HepG2 (cell line): ENCODE data around the gene SLC38A8. TPM values are rescaled to one million over a fixed set of nuclear protein-coding genes. Genes with fewer than 3 reads are reported as not detected.

Source experiments
- ATAC-seq: fragments of 200-7000 bp; cut with Tn5 transposase; 3 replicates; pipeline ENCODE4 v1.9.1; 2020; ENCODE audit warnings: mild to moderate bottlenecking, moderate library complexity
- BruUV-seq: library from RNA; stranded (reverse); fragments of 400-500 nt; replicated peaks from 2 replicates; lab custom pipeline; 2021; lab: Mats Ljungman, UMichigan
- CTCF ChIA-PET: fragments of 300-600 bp; formaldehyde crosslinking; extraction: SDS; loops from one replicate; lab custom pipeline; 2021; ENCODE audit warnings: low total read pairs, inconsistent platforms, low intra/inter-chr PET ratio; lab: Yijun Ruan, JAX
- POLR2A ChIA-PET: fragments of 350-600 bp; sonication (Branson Sonifier 250); formaldehyde crosslinking; loops from one replicate; lab custom pipeline; 2020; ENCODE audit warnings: antibody characterized with exemption, inconsistent platforms; lab: Yijun Ruan, JAX
- DNase-seq: peaks from one replicate; pipeline ENCODE4 v3.0.0-alpha.2; 2015; ENCODE audit warnings: low spot score
- FAIRE-seq: peaks from 3 replicates; lab custom pipeline; 2011; peaks lifted over from hg19 to GRCh38; lab: Jason Lieb, UNC
- H2AFZ ChIP-seq: one replicate; pipeline ENCODE4 v1.6.1; 2011; ENCODE audit warnings: low read length, inconsistent platforms
- H3K27ac ChIP-seq: fragments of 300-600 bp; 3 replicates; pipeline ENCODE4 v1.8.0; 2011; ENCODE audit warnings: mixed run types, mild to moderate bottlenecking, mixed read lengths, low read length, inconsistent platforms; ENCODE audit not compliant: insufficient read depth; ENCODE audit errors: extremely low read length
- H3K27me3 ChIP-seq, 2 experiments: fragments of 200-600 bp in 1 of 2; 2 replicates in 1 of 2; 3 replicates in 1 of 2; pipeline versions ENCODE4 v1.6.0 to v1.8.0; 2011; ENCODE audit warnings: low read length in 2 of 2, mild to moderate bottlenecking in 2 of 2, moderate library complexity in 2 of 2, inconsistent platforms in 1 of 2; ENCODE audit not compliant: insufficient read depth in 2 of 2, control insufficient read depth in 1 of 2
- H3K36me3 ChIP-seq, 2 experiments: fragments of 200-600 bp in 1 of 2; replicated peaks in 1 of 2; 2 replicates in 1 of 2; 3 replicates in 1 of 2; pipeline versions ENCODE4 v1.5.1 to v1.8.0; 2011; ENCODE audit warnings: low read length in 2 of 2, inconsistent platforms in 1 of 2; ENCODE audit not compliant: insufficient read depth in 2 of 2, control insufficient read depth in 1 of 2
- H3K4me1 ChIP-seq: 2 replicates; pipeline ENCODE4 v1.5.1; 2012; ENCODE audit warnings: low read length, inconsistent platforms; ENCODE audit not compliant: insufficient read depth
- H3K4me2 ChIP-seq: 2 replicates; pipeline ENCODE4 v1.6.0; 2011; ENCODE audit warnings: low read depth, low read length, inconsistent platforms
- H3K4me3 ChIP-seq, 3 experiments: fragments of 200-600 bp in 1 of 3; sonication (generic), shearing (Covaris generic) in 1 of 3; replicated peaks in 1 of 3; 2 replicates each; pipeline ENCODE4 v1.5.1; 2011 to 2016; ENCODE audit warnings: low read length in 3 of 3, inconsistent platforms in 2 of 3, low read depth in 2 of 3, mild to moderate bottlenecking in 2 of 3, control low read depth in 1 of 3, mixed read lengths in 1 of 3; ENCODE audit not compliant: insufficient read depth in 1 of 3
- H3K79me2 ChIP-seq: one replicate; pipeline ENCODE4 v1.6.1; 2011; ENCODE audit warnings: low read length, inconsistent platforms; ENCODE audit not compliant: insufficient read depth
- H3K9ac ChIP-seq: 2 replicates; pipeline ENCODE4 v1.6.0; 2011; ENCODE audit warnings: mild to moderate bottlenecking, low read depth, low read length, inconsistent platforms; ENCODE audit not compliant: insufficient read depth
- H3K9me3 ChIP-seq: 2 replicates; pipeline ENCODE4 v1.5.1; 2012; ENCODE audit warnings: mild to moderate bottlenecking, low read length
- H4K20me1 ChIP-seq: 2 replicates; pipeline ENCODE4 v1.6.0; 2011; ENCODE audit warnings: inconsistent platforms, mild to moderate bottlenecking, low read length, moderate library complexity; ENCODE audit not compliant: insufficient read depth
- ATM ChIP-seq: fragments of 450-650 bp; IDR thresholded peaks from 2 replicates; pipeline ENCODE4 v1.7.1; 2017; ENCODE audit warnings: mild to moderate bottlenecking, borderline replicate concordance
- CAMTA2 ChIP-seq: sonication (generic); formaldehyde crosslinking; IDR thresholded peaks from 2 replicates; pipeline ENCODE4 v1.4.0; 2020; ENCODE audit warnings: mild to moderate bottlenecking, missing genetic modification reagents, borderline replicate concordance
- FOSL2 ChIP-seq: sonication (generic); formaldehyde crosslinking; IDR thresholded peaks from 2 replicates; pipeline ENCODE4 v1.4.0; 2020; ENCODE audit warnings: missing genetic modification reagents
- FOXA3 ChIP-seq: IDR thresholded peaks from 2 replicates; pipeline ENCODE4 v1.6.1; 2016; ENCODE audit warnings: missing genetic modification reagents, missing compliant biosample characterization
- FOXC1 ChIP-seq: sonication (generic); formaldehyde crosslinking; IDR thresholded peaks from 2 replicates; pipeline ENCODE4 v1.8.0; 2022; ENCODE audit warnings: mild to moderate bottlenecking, missing genetic modification reagents, borderline replicate concordance
- FOXK1 ChIP-seq: sonication (generic); formaldehyde crosslinking; IDR thresholded peaks from 2 replicates; pipeline ENCODE4 v1.4.0; 2020; ENCODE audit warnings: low read depth, missing genetic modification reagents, borderline replicate concordance
- IRF2 ChIP-seq: IDR thresholded peaks from 2 replicates; pipeline ENCODE4 v1.6.1; 2018; ENCODE audit warnings: missing genetic modification reagents, missing compliant biosample characterization
- MTA3 ChIP-seq: sonication (generic); formaldehyde crosslinking; IDR thresholded peaks from 2 replicates; pipeline ENCODE4 v1.4.0; 2020; ENCODE audit warnings: missing genetic modification reagents
- NFE2 ChIP-seq: sonication (generic); formaldehyde crosslinking; IDR thresholded peaks from 2 replicates; pipeline ENCODE4 v1.4.0; 2020; ENCODE audit warnings: missing genetic modification reagents
- STAT6 ChIP-seq: sonication (generic); formaldehyde crosslinking; IDR thresholded peaks from 2 replicates; pipeline ENCODE4 v1.4.0; 2020; ENCODE audit warnings: missing genetic modification reagents, mild to moderate bottlenecking, borderline replicate concordance
- TOE1 ChIP-seq: sonication (generic); formaldehyde crosslinking; IDR thresholded peaks from 2 replicates; pipeline ENCODE4 v1.4.0; 2020; ENCODE audit warnings: mild to moderate bottlenecking, missing genetic modification reagents
- ZNF256 ChIP-seq: sonication (generic); formaldehyde crosslinking; conservative IDR thresholded peaks from 2 replicates; pipeline ENCODE4 v1.4.0; 2020; ENCODE audit warnings: missing genetic modification reagents
- ZNF441 ChIP-seq: sonication (generic); formaldehyde crosslinking; IDR thresholded peaks from 2 replicates; pipeline ENCODE4 v1.7.0; 2021; ENCODE audit warnings: missing genetic modification reagents, borderline replicate concordance
- ZNF737 ChIP-seq: sonication (generic); formaldehyde crosslinking; IDR thresholded peaks from 2 replicates; pipeline ENCODE4 v1.5.0; 2020; ENCODE audit warnings: missing genetic modification reagents, mild to moderate bottlenecking, borderline replicate concordance
- WGBS: methylation state at CpG from one replicate; pipeline ENCODE4 v1.1.6; 2017; ENCODE audit warnings: low lambda C conversion rate; 5-methylcytosine and 5-hydroxymethylcytosine counted together
- in situ Hi-C: cut with HindIII; loops from 2 replicates; pipeline ENCODE4 v1.10.0; 2017; ENCODE audit warnings: low pct_unique_long_range_greater_than_20kb; ENCODE audit not compliant: extremely low pct_ligation_motif_present
- intact Hi-C: fragments of 100-400 bp; cut with micrococcal nuclease; formaldehyde crosslinking; loops from one replicate; pipeline ENCODE4 v1.10.0; 2022; ENCODE audit not compliant: unreplicated experiment
- polyA plus RNA-seq, 8 experiments: library from polyadenylated mRNA; depleted of rRNA in 3 of 8; stranded (reverse) in 7 of 8; unstranded in 1 of 8; fragments of >200 nt; fragmentation: Illumina TruSeq in 4 of 8; extraction: Trizol in 4 of 8; gene quantifications; 2 replicates each; pipeline versions ENCODE4 v1.2.1 to v1.2.3, GENCODE V29; 2011 to 2016; ENCODE audit warnings: low read depth in 4 of 8, missing spikeins in 1 of 8, mixed read lengths in 1 of 8; ENCODE audit not compliant: insufficient read depth in 1 of 8
- total RNA-seq, 5 experiments: library from RNA; depleted of rRNA; stranded (reverse); fragments of >200 nt; fragmentation: Illumina TruSeq; extraction: Trizol; gene quantifications; 2 replicates each; pipeline ENCODE4 v1.2.3, GENCODE V29; 2016; ENCODE audit warnings: low read depth in 1 of 5
- TF ChIP-seq, protein P1 (sequence below), 2 experiments: sonication (generic) in 1 of 2; formaldehyde crosslinking in 1 of 2; IDR thresholded peaks; 2 replicates each; pipeline versions ENCODE4 v1.4.0 to v1.6.1; 2016 to 2020; ENCODE audit warnings: borderline replicate concordance in 1 of 2, low read depth in 1 of 2, mild to moderate bottlenecking in 1 of 2, missing genetic modification reagents in 1 of 2

The SLC38A8 gene
- total and polyA plus RNA-seq, 2 of the 13 experiments (the other 11 are each of a cell fraction or from before 2014, with no cell fraction given): 0.24 to 0.37 TPM

- TF ChIP-seq FOXA3 (CRISPR knock-in tag): peak; percentile 16; the same call in 1 of the 2 replicates
- TF ChIP-seq ZNF441 (CRISPR knock-in tag): 0 out of 2 replicates have a peak, but pooled peaks have one; percentile 50
- TF ChIP-seq IRF2: 0 out of 2 replicates have a peak, but pooled peaks have one; percentile 49
- no peak for TF ChIP-seq ZNF256
- peak; percentile 27; the same call in 1 of the 2 replicates for TF ChIP-seq FOSL2 (CRISPR knock-in tag)
Observed at GRCh38 chr16:84084570-84085270, 42.1 kb upstream of the SLC38A8 start (continued).

GRCh38 chr16:84082835-84083569, 40.4 kb upstream of the SLC38A8 start:
- no peak for DNase-seq
- no peak for FAIRE-seq
- Histone ChIP-seq H3K27me3 (no peaks in the 10 kb centered on the region), H3K27ac (no peak overlapping the region), H3K36me3 (peaks cover 43 to 87% of the 10 kb centered on the region in 2 experiments), H2AFZ (no peak overlapping the region), H4K20me1 (peaks cover 5% of the 10 kb centered on the region; the same call in 1 of the 2 replicates), H3K4me2 (no peak overlapping the region), H3K9me3 (no peaks in the 10 kb centered on the region), H3K9ac (no peak overlapping the region), H3K79me2 (no peaks in the 10 kb centered on the region), H3K4me1 (no peaks in the 10 kb centered on the region), H3K4me3 (no peak overlapping the region)
- BruUV-seq: no TSS peak
- ATAC-seq: no peak
- POLR2A ChIA-PET: no interaction called here
- in situ Hi-C loops (no loop called here), intact Hi-C loops (no loop called here)
- WGBS: 95% methylated on average over 11 of the region's 11 CpGs
- CTCF ChIA-PET: interaction anchor here (3.6 kb wide), 1 partner anchor 59 kb away, joined by 29 read pairs; no protein-coding TSS in a partner anchor
- TF ChIP-seq ATM (no peak), FOXC1 (no peak), FOXK1 (CRISPR knock-in tag) (no peak), MTA3 (CRISPR knock-in tag) (no peak), STAT6 (CRISPR knock-in tag) (no peak), CAMTA2 (CRISPR knock-in tag) (no peak), NFE2 (CRISPR knock-in tag) (no peak), TOE1 (CRISPR knock-in tag) (no peak), ZNF737 (CRISPR knock-in tag) (no peak)
- TF ChIP-seq, protein P1, sequence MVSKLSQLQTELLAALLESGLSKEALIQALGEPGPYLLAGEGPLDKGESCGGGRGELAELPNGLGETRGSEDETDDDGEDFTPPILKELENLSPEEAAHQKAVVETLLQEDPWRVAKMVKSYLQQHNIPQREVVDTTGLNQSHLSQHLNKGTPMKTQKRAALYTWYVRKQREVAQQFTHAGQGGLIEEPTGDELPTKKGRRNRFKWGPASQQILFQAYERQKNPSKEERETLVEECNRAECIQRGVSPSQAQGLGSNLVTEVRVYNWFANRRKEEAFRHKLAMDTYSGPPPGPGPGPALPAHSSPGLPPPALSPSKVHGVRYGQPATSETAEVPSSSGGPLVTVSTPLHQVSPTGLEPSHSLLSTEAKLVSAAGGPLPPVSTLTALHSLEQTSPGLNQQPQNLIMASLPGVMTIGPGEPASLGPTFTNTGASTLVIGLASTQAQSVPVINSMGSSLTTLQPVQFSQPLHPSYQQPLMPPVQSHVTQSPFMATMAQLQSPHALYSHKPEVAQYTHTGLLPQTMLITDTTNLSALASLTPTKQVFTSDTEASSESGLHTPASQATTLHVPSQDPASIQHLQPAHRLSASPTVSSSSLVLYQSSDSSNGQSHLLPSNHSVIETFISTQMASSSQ (IDR thresholded peaks at IDR 0.05; ENCODE audit: low read depth): no peak
- TF ChIP-seq, protein P1 (CRISPR knock-in tag; IDR thresholded peaks at IDR 0.05; ENCODE audit: borderline replicate concordance): no peak
